Right forelimb (tissue), 1 donor: ENCODE data around the gene SLC44A1.
A peak's percentile ranks its signal among the peaks of the same experiment; 100 is the strongest.

Source experiments
- DNase-seq: peaks from one replicate; pipeline ENCODE4 v3.0.0-alpha.2; 2018

SLC44A1 gene

DNA sequence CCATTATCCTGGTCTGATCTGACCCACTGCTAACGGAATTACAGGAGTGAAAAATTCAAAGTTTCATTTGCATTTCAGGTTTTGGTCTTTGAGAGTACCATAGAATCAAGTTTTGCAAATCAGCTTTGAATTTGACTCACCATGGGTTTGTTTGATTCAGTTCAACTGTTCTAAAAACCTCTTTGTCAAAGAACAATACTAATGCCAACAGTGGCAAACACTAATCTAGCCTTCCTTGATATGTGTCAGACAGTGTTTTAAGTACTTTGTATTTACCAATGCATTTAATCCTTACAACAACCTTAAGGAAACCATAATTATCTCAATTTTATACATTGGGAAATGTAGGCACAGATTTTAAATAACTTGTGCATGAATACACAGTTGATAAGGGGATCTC lies 193.3 kb downstream of the SLC44A1 start:
- DNase-seq, result no peak

DNA sequence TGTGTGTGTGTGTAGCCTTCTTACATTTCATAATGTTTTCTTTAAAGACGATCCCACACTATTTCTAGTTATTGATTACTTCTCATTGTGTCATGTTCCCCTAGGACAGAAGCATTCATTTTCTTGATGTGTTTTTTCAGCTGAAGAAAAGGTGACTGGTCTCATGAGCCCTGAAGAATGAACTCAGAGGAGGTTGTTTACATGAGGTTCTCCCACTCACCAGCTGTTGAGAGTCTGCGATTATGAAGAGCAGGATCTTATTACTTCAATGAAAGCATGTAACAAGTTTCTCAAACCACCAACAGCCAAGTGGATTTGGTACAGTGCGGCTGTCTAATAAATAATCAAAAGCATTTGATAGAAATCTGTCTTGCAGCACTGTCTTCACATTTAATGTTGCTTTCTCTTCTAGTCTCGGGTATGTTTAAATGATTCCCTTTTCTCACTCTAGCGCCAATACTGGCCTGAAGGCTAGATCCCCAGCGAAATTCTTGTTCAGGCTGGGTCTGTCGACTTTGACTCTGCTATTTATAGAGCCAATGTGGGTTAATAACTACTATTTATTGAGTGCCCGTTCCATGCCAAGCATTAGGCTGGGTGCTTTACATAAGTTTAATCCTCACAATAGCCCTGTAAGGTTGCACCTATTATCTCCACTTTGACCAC lies 193.8 kb downstream of the SLC44A1 start:
- DNase-seq, result no peak

DNA sequence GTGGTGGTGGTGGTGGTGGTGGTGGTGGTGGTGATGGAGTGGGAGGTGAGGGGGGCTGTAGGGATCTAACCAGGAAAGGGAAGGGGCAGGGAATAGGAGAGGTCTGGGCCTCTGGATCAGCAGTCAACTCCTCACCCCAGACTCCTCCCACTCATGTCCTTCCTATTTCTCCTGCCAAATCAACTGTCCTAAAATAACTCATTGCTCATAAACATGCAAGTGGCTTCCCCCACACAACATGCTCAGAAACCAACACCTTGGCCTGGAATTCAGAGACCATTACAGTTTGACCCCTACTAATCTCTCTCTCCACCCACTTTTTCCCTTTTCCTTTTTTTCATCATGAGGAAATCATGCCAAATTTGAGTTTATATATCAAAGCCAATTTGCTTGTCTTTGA lies 195.0 kb downstream of the SLC44A1 start:
- no peak for DNase-seq

DNA sequence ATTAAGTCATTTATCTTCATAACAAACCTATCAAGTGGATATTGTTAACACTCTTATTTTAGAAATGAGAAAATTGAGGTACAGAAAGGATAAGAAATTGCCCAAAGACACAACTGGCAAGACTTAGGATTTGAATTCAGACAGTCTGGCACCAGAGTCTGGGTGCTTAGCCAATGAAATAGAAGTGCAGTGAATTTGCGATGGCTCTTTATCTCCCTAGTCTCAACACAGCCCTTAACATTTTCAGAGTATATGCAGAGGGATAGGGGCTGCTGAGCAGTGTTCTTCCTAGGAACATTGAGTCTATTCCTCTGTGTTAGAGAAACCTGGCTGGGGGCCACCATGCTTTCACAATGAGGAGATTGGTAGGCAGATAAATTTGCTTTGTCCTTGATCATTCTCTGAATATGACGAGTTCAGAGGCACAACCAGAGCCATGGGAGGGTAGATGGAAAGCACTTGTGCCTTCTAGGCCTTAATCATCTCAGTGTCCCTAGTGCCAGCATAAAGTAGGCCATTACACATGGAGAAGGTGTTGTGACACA lies 197.2 kb downstream of the SLC44A1 start:
- no peak for DNase-seq

DNA sequence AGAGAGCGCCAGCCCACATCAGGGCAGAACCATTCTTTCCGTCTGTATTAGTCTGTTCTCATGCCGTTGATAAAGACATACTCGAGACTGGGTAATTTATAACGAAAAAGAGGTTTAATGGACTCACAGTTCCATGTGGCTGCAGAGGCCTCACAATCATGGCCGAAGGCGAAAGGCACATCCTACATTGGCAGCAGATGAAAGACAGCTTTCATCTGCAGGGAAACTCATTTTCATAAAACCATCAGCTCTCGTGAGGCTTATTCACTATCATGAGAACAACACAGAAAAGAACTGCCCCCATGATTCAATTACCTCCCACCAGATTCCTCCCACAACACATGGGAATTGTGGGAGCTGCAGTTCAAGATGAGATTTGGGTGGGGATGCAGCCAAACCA lies 198.7 kb downstream of the SLC44A1 start:
- no peak for DNase-seq

DNA sequence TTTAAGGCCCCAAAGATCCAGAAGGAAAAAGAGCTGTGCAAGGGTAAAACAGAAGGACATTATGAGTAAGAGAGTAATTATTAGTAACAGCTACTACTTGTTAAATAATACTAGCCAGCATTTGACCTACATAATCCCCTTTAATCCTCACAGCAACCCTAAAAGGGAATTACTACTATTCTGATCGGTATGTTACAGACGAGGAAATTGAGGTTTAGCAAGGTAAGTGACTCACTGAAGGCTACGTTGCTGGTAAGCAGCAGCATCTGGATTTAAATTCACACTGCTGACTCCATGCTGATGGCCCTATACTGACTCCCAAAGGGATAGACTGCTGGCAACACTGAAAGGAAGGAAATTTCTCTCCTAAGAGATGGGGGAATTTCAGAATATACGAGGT lies 199.7 kb downstream of the SLC44A1 start:
- no peak for DNase-seq

DNA sequence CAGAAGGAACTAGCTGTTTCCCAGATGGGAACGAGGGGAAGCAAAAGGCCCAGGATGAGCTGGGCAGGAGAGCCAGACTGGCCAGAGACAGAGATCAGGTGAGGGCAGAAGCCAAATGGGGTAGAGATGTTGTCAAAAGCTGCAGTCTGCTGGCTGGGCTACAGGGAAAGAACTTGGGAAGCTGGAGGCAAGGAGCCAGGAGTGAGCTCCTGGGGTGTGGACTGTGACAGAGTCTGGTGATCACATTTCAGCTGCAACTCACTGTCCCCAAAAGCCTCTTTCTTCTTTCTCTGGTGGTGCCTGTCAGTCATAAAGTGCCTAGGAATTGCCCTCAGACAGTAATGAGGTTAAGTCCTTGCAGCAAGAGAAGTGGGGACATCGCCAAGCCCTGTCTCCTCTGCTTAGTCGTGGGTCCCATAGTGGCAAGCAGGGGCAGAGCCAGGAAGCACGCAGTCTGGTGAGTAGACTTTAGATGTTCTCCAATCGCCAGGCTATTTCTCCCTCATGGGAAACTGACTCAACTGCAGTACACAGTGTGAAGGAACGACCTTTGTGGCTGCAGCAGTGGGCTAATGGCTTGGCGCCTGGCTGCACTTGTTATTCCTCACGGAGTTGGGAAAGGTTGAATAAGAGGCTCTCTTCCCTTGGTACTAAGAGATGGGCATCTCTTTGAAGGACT lies 200.9 kb downstream of the SLC44A1 start:
- no peak for DNase-seq

DNA sequence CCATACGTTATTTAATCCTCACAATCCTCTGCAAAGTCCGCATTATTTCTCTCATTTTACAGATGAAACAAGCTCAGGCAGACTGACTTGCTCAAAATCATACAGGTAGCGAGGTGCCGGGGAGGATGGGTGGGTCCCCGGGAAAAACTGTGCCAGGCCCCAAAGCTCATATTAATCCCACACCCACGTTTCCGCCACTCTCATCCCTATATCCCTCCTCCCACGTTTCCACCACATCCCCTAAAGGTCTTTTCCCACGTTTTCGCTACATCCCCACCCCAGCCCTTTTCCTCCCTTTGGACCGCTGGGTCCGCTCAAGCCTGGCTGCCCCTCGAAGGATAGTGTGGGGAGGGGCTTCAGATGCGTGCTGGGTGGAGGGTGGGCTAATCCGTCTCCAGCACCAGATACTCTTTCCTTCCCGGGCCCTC lies 202.9 kb downstream of the SLC44A1 start:
- no peak for DNase-seq

DNA sequence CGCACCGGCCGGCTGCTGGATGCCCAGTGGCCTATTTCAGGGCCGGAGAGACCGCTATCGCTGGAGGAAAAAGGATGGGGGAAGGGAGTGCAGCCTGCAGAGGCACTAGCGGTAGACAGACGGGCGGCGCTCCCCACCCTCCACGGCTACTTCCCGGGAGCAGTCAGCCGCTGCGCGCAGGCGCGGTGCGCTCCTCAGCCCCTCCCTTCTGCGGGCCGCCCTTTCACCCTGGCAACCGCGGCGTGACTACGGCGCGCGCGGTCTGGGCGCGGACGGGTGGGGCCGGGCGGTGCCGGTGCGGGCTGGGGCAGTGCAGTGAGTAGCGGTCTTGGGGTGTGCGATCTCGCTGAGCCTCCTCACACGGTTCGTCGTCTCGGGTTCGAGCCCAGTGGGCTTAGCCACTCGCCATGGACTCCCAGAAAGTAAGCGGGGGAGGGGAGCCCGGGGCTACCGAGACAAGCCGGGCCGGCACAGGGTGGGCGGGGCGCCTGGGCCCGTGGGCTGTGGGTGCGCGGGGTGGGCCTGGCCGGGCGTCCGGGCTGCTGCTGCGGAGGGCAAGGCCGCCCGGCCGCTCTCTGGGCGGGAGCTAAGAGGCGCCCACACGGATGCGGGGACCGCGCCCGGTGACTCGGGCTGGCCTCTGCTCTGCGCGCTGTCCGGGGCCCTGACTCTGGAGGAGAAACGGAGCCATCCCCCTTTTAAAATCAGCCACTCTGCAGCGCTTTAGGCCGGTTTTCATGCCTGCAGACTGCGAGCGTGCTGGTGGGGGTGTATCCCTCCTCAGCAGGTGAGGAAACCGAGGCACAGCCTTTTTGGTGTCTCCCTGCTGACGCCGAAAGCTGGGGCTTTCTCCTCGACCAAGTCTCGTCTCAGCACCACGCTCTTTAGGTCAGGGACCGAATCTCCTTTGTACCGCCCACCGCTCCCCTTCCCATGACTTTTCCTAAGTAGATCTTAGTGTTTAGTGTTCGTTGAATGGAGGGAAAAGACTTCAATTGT lies 203.7 kb downstream of the SLC44A1 start, which contains the start of gene FSD1L:
Gene FSD1L, plus strand, starts transcription at position 221 of the 999 bp plus-strand sequence. Its CDS starts 187 bp downstream, at position 408.
- DNase-seq, result peak; percentile 92

DNA sequence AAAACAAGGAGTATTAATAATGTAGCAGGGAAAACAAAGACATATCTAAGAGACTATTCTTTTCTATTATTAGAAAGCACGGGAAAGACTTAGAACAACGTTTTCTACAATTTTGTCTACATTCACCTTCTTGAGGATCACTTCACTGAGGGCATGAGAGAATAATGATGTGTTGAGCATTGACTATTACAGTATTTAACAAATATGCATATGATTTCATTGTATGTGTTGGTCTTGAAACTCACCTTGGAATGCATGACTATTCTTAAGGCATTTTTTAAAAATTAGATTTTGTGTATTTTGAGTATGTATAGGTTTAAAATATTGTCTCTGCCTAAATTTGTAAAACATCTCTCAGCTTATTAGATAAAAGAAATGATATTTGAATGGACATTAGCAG lies 204.6 kb downstream of the SLC44A1 start:
- no peak for DNase-seq

DNA sequence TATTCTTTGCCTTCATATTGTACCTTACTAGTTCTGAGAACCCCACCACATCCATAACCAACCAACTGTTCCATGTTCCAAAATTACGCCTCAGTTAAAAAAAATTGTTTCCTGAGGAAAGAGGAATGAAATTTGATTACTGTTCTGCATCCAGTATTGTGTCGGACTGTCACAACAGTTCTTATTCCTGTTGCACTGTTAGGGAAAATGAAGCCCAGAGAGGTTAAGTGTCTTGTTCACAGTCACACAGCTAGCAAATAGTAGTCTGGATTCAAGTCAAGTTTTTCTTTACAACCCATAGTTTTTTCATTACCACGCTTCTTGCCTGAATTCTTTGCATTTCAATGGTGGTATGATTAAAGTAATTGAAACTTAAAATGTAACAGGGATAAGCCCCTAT lies 207.7 kb downstream of the SLC44A1 start:
- no peak for DNase-seq

DNA sequence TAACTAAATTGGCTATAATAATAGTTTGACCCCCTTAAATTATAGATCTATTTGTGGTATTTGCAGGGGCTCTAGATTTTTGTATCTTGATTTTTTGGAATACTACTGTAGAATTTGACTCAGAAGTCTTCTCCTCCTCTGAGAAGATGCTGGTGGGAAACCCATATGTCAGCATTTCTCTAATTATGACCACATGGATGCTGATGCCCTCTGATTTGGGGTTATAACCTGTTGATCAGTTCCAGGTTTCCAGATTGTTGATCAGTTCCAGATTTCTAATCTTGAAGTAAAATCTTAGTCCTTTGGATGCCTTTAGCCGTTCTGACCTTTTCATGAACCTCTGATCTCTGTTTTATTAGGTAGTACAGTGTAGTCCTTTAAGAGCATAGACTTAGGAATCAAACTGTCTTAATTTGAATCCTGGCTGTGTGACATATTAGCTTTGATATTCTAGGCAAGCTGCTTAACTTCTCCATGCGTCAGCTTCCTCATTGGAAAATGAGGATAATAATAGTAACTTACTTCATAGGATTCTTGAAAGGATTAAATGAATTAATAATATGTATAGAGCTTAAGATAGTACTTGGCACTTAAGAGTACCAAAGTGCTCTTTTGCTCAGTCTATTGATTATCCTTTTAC lies 211.5 kb downstream of the SLC44A1 start:
- no peak for DNase-seq

DNA sequence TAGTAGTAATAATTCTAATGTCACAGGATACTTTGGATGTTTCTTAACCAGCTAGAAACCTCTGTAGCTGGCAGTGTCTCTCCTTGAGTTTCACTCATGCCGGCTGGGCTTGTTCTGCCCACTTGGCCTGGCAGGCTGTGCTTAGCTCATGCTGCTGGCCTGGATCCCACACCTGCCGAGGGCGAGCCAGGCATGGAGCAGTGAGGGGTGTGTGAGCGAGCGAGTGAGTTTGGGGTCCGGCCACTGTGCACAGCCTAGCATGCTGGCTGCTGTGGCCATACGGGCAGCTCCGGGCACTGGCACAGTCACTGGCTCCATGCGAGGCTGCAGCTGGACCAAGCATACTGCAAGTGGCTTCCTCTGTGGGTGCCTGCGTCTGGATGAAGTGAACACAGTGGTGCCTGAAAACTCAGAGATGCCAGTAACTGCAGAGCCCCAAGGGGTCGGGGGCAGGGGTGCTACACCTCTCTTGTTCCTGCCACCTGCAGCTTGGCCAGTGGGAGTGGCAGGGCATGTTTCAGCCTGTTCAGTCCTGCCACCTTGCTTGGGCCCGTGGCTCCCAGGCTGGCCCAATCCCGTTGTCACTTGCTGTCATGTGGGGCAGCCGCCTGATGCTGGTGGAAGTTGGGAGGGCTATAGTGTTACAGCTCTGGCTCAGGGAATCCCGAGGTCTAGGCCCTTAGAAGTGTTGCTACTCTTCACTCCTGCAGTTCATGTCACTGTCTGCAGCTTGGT lies 213.3 kb downstream of the SLC44A1 start:
- DNase-seq, result no peak

DNA sequence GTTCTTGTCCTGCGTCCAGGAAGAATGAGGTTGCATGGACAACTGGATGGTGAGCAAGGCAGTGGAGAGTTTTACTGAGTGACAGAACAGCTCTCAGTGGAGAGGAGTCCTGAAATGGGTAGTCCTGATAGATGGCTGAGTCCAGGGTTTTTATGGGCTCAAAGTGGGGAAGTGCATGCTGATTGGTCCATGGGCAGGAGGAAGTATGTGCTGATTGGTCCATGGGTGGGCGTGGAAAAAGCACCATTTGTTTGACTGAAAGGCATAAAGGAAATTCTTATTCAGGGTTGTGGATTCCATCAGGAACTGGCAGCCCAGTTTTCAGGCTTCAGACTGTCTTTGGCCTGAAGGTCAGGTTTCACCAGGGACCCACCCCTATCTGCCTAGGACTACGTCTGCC lies 214.0 kb downstream of the SLC44A1 start:
- no peak for DNase-seq

DNA sequence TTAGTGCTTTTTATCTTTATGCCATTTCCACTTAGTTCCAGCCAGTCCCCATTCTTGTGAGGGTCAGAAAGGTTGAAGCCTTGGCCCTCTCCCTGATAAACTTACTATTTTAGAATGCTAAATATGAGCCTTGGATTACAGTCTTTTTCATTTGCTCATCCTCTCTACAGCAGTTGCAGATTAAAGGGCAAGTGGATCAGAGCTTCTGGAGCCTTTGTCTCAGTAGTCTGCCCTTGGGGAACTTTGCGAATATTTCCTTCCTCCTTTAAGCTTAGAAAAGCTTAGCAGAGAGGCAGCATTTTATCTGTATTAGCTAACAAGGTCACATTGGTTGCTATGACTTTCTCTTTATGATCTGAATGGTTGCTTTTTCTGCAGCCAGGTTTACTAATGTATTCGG lies 214.9 kb downstream of the SLC44A1 start:
- no peak for DNase-seq

DNA sequence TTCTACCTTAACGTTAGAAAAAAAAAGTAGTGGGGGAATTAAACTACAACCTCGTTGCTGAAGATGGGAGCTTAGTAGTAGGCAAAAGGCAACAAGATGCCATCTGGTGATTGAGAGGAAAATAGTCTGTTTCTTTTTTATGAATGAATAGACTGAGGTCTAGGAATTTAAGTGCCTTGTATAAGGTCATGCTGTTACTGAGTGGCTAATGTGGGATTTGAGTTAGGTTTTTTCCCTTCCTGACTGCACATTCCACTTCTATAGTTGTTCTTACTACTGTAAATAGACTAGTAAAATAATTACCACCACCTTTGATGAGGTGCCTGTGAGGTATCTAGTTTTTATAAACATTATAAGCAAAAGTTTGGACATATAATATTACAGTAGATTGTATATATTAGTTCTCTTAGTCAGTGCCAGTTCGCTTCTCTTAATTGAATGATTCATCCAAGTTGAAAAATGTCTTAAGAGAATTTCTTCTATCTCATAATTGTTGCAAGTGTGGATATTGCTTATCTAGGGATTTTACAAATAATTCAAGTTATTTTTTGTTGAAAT lies 222.5 kb downstream of the SLC44A1 start:
- DNase-seq, result no peak

DNA sequence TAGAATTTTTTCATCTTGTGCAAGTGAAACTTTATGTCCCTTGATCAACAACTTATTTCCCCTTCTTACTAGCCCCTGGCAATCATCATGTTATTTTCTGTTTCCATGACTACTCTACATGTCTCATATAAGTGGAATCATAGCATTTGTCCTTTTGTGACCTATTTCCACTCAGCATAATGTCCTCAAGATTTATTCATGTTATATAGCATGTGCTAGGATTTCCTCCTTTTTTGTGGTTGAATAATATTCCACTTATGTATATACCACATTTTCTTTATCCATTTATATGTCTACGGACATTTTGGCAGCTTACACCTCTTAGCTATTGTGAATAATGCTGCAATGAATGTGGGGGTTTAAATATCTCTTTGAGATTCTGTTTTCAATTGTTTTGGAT lies 224.4 kb downstream of the SLC44A1 start:
- DNase-seq, result no peak

DNA sequence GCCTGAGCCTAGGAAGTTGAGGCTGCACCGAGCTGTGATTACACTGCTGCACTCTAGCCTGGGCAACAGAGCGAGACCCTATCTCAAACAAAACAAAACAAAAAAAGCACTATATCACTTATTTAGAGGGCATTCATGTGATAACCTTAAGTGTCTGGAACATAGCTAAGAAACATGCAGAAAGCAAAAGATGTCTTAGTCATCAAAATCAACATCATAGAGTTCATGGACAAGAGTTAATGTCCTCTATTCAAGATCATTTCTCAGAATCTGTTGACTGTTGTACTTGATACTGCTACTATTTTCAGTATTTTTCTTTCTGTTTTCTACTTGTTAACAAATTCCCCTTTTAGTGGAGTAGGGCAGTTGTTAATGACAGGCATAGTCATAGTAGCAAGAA lies 228.8 kb downstream of the SLC44A1 start:
- no peak for DNase-seq

DNA sequence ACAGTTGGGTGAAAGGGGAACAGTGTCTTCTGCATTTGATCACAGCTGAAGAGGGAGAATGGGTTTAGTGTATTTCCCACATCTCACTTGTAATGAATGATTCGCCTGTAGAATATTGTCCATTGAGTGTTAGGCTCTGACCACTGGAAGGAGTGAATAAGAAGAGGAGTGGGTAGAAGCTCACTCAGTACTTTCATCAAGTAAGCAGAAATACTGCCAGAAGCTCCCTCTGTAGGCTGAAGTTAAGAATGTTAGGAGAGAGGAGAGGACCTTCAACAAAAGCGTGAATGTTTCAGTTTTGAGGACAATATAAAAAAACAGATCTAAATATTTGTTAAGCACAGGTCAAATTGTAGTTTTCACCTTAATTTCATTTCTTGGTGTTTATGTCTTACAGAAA lies 230.9 kb downstream of the SLC44A1 start:
- no peak for DNase-seq

DNA sequence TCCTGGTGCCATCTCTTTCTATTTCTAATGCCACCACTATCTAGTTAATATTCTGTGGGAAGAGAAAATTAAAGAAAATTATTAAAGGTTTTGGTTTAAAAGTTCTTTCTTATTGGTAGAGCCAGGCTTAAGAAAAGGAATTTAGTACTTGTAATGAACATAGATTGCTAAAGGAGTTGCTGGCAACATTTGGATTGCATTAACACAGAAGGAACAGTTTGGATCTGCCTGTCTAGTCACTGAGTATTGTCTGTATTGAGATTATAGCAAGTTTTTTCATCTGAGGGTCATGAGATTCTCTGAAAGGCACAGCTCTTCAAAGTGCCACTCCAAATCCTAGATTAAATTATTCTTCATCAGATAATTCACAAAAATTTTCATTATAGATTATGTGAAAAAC lies 235.4 kb downstream of the SLC44A1 start:
- DNase-seq, result no peak

DNA sequence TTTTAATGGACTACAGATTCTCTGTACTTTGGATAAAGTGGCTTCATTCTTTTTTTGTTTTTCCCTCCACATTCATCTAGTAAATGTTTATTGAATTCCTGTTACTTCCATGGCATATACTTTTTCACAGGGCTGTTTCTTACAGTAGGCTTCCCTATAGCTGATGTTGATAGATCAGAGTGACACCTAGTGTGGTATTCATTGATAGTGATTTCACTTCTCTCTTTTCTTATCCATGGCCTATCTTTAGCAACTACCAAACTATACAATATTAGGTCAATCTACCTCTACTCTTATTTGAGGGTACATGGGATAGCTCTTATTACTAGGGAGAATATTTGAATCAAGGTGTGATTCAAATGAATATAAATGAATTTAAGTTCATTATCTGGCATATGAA lies 239.2 kb downstream of the SLC44A1 start:
- DNase-seq, result no peak

DNA sequence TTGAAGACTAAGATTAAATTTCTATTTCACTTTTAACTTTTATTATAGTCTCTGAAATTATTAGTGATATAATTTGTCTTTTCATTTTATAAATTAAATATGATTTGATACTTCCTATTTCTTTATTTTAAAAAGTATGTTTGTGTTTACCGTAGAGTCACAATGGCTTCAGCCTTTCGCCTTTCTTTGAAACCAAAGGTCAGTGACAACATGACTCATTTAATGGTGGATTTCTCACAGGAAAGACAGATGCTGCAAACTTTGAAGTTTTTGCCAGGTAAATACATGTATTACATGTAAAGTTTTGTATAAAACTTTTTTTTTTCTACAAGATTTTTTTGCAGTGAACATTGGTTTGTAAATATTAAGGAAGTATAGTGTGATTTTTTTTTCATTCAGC lies 239.8 kb downstream of the SLC44A1 start:
- no peak for DNase-seq
